ENCODE results near the gene SNAPC1. TPM values are rescaled to one million over a fixed set of nuclear protein-coding genes. Genes with fewer than 3 reads are reported as not detected.
"Not testable (repeated sequence)": the region's sequence is repeated elsewhere in the genome, so short reads cannot be mapped to it uniquely, and the experiment has no call there.

The SNAPC1 gene
- total RNA-seq, 2 donors from 2014 or later, result 8.6 to 10.4 TPM

- Histone ChIP-seq H3K27me3 (replicated peaks; ENCODE audit: insufficient read depth) (no peaks in the 10 kb centered on the region), H3K36me3 (no peaks in the 10 kb centered on the region), H3K9me3 (no peaks in the 10 kb centered on the region), H3K27ac (no peak overlapping the region), H3K4me3 (no peak overlapping the region), H3K4me1 (ENCODE audit: control insufficient read depth in 1 of 2, low read depth in 2 of 2) (peaks cover 10 to 14% of the 10 kb centered on the region in 2 donors)
- DNase-seq (ENCODE audit: low spot score) (no peak), ATAC-seq (ENCODE audit: insufficient number of reproducible peaks, low FRiP score, low read depth) (no peak)
- TF ChIP-seq CTCF (IDR thresholded peaks at IDR 0.05), result no peak
Observed at GRCh38 chr14:61754627-61755381, 7.4 kb upstream of the SNAPC1 start.

DNA sequence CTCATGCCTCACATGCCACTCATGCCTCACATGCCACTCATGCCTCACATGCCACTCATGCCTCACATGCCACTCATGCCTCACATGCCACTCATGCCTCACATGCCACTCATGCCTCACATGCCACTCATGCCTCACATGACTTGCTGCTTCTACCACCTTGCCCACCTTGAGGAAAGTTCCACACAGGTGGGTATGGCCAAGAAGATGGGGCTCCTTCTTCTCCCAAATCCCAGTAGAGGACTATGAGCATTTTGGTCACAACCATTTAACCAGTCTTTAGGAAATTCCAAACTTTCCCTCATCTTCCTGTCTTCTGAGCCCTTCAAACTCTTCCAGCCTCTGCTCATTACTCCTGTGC lies 6.9 kb upstream of the SNAPC1 start:
- H3K9me3 ChIP-seq; H3K4me3 ChIP-seq; H3K36me3 ChIP-seq; ATAC-seq (ENCODE audit: insufficient number of reproducible peaks, low FRiP score, low read depth); H3K4me1 ChIP-seq (ENCODE audit: control insufficient read depth in 1 of 2, low read depth in 2 of 2); DNase-seq (ENCODE audit: low spot score); H3K27me3 ChIP-seq (replicated peaks; ENCODE audit: insufficient read depth); H3K27ac ChIP-seq: not testable (repeated sequence)

DNA sequence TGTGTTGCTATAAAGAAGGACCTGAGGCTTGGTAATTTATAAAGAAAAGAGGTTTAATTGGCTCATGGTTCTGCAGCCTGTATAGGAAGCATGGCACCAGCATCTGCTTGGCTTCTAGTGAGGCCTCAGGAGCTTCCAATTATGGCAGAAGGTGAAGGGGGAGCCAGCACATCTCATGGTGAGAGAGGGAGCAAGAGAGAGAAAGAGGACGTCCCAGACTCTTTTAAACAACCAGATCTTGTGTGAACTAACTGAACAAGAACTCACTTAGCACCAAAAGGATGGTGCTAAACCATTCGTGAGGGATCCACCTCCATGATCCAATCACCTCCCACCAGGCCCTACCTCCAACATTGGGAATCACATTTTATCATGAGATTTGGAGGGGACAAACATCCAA lies 6.1 kb upstream of the SNAPC1 start:
- Histone ChIP-seq H3K27me3 (replicated peaks; ENCODE audit: insufficient read depth) (no peaks in the 10 kb centered on the region), H3K4me3 (no peak overlapping the region), H3K9me3 (no peaks in the 10 kb centered on the region), H3K36me3 (no peaks in the 10 kb centered on the region), H3K4me1 (ENCODE audit: control insufficient read depth in 1 of 2, low read depth in 2 of 2) (peaks cover 6% of the 10 kb centered on the region in 2 donors), H3K27ac (no peak overlapping the region)
- TF ChIP-seq CTCF (IDR thresholded peaks at IDR 0.05), result no peak
- DNase-seq (ENCODE audit: low spot score) (no peak), ATAC-seq (ENCODE audit: insufficient number of reproducible peaks, low FRiP score, low read depth) (no peak)

- Histone ChIP-seq H3K4me3 (no peak overlapping the region), H3K27ac (no peak overlapping the region), H3K4me1 (ENCODE audit: control insufficient read depth in 1 of 2, low read depth in 2 of 2) (peaks cover 14 to 29% of the 10 kb centered on the region in 2 donors), H3K9me3 (no peaks in the 10 kb centered on the region), H3K36me3 (no peaks in the 10 kb centered on the region), H3K27me3 (replicated peaks; ENCODE audit: insufficient read depth) (no peaks in the 10 kb centered on the region)
- no peak for TF ChIP-seq CTCF (IDR thresholded peaks at IDR 0.05)
- no peak for DNase-seq (ENCODE audit: low spot score)
- no peak for ATAC-seq (ENCODE audit: insufficient number of reproducible peaks, low FRiP score, low read depth)
Observed at GRCh38 chr14:61759878-61760277, 2.3 kb upstream of the SNAPC1 start.

DNA sequence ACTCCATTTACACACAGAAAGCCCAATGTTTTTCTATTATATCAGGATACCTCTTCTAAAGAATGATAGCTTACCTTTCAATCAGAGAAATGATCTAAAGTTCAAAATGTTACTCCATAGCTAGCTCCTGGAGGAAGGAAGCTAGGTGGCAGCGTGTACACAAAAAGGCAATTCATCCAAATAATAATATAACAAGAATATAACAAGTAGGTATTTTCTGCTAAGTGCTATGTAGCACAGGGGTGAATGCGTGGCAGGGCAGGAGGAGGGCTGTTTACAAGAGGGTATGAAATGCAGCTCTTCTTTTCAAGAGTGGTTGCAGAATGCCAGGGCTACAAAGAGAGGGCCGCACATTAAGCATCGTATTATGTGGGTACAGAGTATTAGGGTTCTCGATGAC lies 663 bp upstream of the SNAPC1 start:
- Histone ChIP-seq H3K9me3 (no peaks in the 10 kb centered on the region), H3K4me1 (ENCODE audit: control insufficient read depth in 1 of 2, low read depth in 2 of 2) (peaks cover 14 to 42% of the 10 kb centered on the region in 2 donors), H3K36me3 (no peaks in the 10 kb centered on the region), H3K27me3 (replicated peaks; ENCODE audit: insufficient read depth) (no peaks in the 10 kb centered on the region), H3K4me3 (peak overlapping the region; percentile 70), H3K27ac (peak overlapping the region; percentile 68 to 78)
- TF ChIP-seq CTCF (IDR thresholded peaks at IDR 0.05), result no peak
- no peak for DNase-seq (ENCODE audit: low spot score)
- no peak for ATAC-seq (ENCODE audit: insufficient number of reproducible peaks, low FRiP score, low read depth)

All from thoracic aorta (tissue), 2 donors.